ENCODE data around the gene GPR18.

GRCh38 chr13:99273128-99273527 lies 14.9 kb upstream of the GPR18 start:
- TF ChIP-seq, protein P1, sequence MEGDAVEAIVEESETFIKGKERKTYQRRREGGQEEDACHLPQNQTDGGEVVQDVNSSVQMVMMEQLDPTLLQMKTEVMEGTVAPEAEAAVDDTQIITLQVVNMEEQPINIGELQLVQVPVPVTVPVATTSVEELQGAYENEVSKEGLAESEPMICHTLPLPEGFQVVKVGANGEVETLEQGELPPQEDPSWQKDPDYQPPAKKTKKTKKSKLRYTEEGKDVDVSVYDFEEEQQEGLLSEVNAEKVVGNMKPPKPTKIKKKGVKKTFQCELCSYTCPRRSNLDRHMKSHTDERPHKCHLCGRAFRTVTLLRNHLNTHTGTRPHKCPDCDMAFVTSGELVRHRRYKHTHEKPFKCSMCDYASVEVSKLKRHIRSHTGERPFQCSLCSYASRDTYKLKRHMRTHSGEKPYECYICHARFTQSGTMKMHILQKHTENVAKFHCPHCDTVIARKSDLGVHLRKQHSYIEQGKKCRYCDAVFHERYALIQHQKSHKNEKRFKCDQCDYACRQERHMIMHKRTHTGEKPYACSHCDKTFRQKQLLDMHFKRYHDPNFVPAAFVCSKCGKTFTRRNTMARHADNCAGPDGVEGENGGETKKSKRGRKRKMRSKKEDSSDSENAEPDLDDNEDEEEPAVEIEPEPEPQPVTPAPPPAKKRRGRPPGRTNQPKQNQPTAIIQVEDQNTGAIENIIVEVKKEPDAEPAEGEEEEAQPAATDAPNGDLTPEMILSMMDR (conservative IDR thresholded peaks at IDR 0.05; ENCODE audit: low read depth, low read length): no peak
- no peak for TF ChIP-seq EZH2 (IDR thresholded peaks at IDR 0.05; ENCODE audit: borderline replicate concordance, low read depth, low read length, poor library complexity, severe bottlenecking)
